Upper lobe of left lung (tissue), 6 donors: ENCODE results near the gene PNPLA5. TPM values are rescaled to one million over a fixed set of nuclear protein-coding genes. Genes with fewer than 3 reads are reported as not detected.

Experiments
- ATAC-seq, 2 donors: fragments of 200-7000 bp; cut with Tn5 transposase; one replicate each; pipeline ENCODE4 v1.9.1; 2022; ENCODE audit warnings: mild to moderate bottlenecking in 2 of 2, moderate library complexity in 2 of 2; ENCODE audit not compliant: low FRiP score in 2 of 2
- DNase-seq, 2 donors: peaks; one replicate each; pipeline ENCODE4 v3.0.0-alpha.2; 2019 to 2020
- H3K27ac ChIP-seq, 4 donors: fragments of 200-600 bp; sonication (generic); one replicate each; pipeline ENCODE4 v1.5.1; 2016 to 2019
- H3K27me3 ChIP-seq, 4 donors: fragments of 200-600 bp; sonication (generic); one replicate each; pipeline ENCODE4 v1.5.1; 2017 to 2019
- H3K36me3 ChIP-seq, 4 donors: fragments of 200-600 bp; sonication (generic); one replicate each; pipeline ENCODE4 v1.5.1; 2016 to 2019
- H3K4me1 ChIP-seq, 4 donors: fragments of 200-600 bp; sonication (generic); one replicate each; pipeline ENCODE4 v1.5.1; 2018 to 2019
- H3K4me3 ChIP-seq, 4 donors: fragments of 200-600 bp; sonication (generic); one replicate each; pipeline ENCODE4 v1.5.1; 2017 to 2019; ENCODE audit warnings: mild to moderate bottlenecking in 2 of 4, moderate library complexity in 1 of 4
- H3K9me3 ChIP-seq, 4 donors: fragments of 200-600 bp; sonication (generic); one replicate each; pipeline ENCODE4 v1.5.1; 2018 to 2019
- CTCF ChIP-seq, 6 experiments: fragments of 450-650 bp in 4 of 6; fragments of 200-600 bp in 2 of 6; sonication (generic) in 2 of 6; IDR thresholded peaks; one replicate each; pipeline ENCODE4 v1.5.1; 2016 to 2019; ENCODE audit warnings: antibody characterized with exemption in 6 of 6
- EP300 ChIP-seq, 4 donors: sonication (generic); formaldehyde crosslinking; IDR thresholded peaks; one replicate each; pipeline ENCODE4 v1.5.1; 2017; ENCODE audit warnings: antibody characterized with exemption in 4 of 4, control low read depth in 2 of 4
- POLR2A ChIP-seq, 4 donors: fragments of 450-650 bp; IDR thresholded peaks; one replicate each; pipeline ENCODE4 v1.5.1; 2016 to 2017; ENCODE audit warnings: antibody characterized with exemption in 4 of 4, mild to moderate bottlenecking in 2 of 4
- POLR2AphosphoS5 ChIP-seq, 2 donors: sonication (generic); formaldehyde crosslinking; IDR thresholded peaks; one replicate each; pipeline ENCODE4 v1.5.1; 2017; ENCODE audit warnings: antibody characterized with exemption in 2 of 2
- WGBS, 2 donors: methylation state at CpG; one replicate each; pipeline ENCODE4 v1.1.5; 2017 to 2018; 5-methylcytosine and 5-hydroxymethylcytosine counted together
- total RNA-seq, 6 donors: library from RNA; depleted of rRNA in 4 of 6; stranded (reverse); fragments of >200 nt in 4 of 6; gene quantifications; one replicate each; pipeline versions ENCODE4 v1.1.0 to v1.2.1, GENCODE V29; 2016 to 2021
- donor health status: DM: no; HTN: no; CAD: no; lungs with moderate emphysema.
- donor health status: DM: no; HTN: yes; CAD: no; lungs with severe emphysema.

The PNPLA5 gene
- total RNA-seq, 6 donors from 2014 or later: not detected

- H3K9me3 ChIP-seq: no peaks in the 10 kb centered on the region
- WGBS, 2 donors: 85 to 89% methylated on average over 11 to 13 of the region's 13 CpGs
- no peaks in the 10 kb centered on the region for H3K36me3 ChIP-seq
- DNase-seq: no peak
- no peak overlapping the region for H3K27ac ChIP-seq
- H3K27me3 ChIP-seq: no peaks in the 10 kb centered on the region
- peaks cover 0 to 2% (median 0%) of the 10 kb centered on the region in 4 donors for H3K4me1 ChIP-seq
- H3K4me3 ChIP-seq: no peak overlapping the region
- TF ChIP-seq EP300 (IDR thresholded peaks at IDR 0.05) (no peak), POLR2A (IDR thresholded peaks at IDR 0.05) (no peak), CTCF (IDR thresholded peaks at IDR 0.05) (no peak), POLR2AphosphoS5 (IDR thresholded peaks at IDR 0.05) (no peak)
- ATAC-seq: no peak
Observed at GRCh38 chr22:43835736-43836135, 56.1 kb downstream of the PNPLA5 start.

GRCh38 chr22:43835166-43835565, 56.6 kb downstream of the PNPLA5 start:
- H3K27ac ChIP-seq: no peak overlapping the region

GRCh38 chr22:43833286-43834240, 58.2 kb downstream of the PNPLA5 start:
- ATAC-seq: no peak
- 71 to 79% methylated on average over 20 to 34 of the region's 36 CpGs for WGBS, 2 donors
- no peak overlapping the region for H3K4me3 ChIP-seq
- no peak for DNase-seq
- H3K27ac ChIP-seq: no peak overlapping the region
- TF ChIP-seq POLR2AphosphoS5 (IDR thresholded peaks at IDR 0.05) (no peak), EP300 (IDR thresholded peaks at IDR 0.05) (no peak), CTCF (IDR thresholded peaks at IDR 0.05) (no peak), POLR2A (IDR thresholded peaks at IDR 0.05) (no peak)
- peaks cover 0 to 4% (median 1%) of the 10 kb centered on the region in 4 donors for H3K4me1 ChIP-seq
- H3K36me3 ChIP-seq: no peaks in the 10 kb centered on the region
- no peaks in the 10 kb centered on the region for H3K9me3 ChIP-seq
- no peaks in the 10 kb centered on the region for H3K27me3 ChIP-seq

More at GRCh38 chr22:43835166-43835565, 56.6 kb downstream of the PNPLA5 start:
- no peaks in the 10 kb centered on the region for H3K27me3 ChIP-seq
- H3K4me3 ChIP-seq: no peak overlapping the region
- no peaks in the 10 kb centered on the region for H3K36me3 ChIP-seq
- WGBS, 2 donors: 81% methylated on average over 12 of the region's 12 CpGs; no CpG with 5 or more reads in 1 of the 2 donors
- DNase-seq: no peak
- H3K9me3 ChIP-seq: no peaks in the 10 kb centered on the region
- no peak for ATAC-seq
- peaks cover 0 to 2% (median 0%) of the 10 kb centered on the region in 4 donors for H3K4me1 ChIP-seq
- TF ChIP-seq CTCF (IDR thresholded peaks at IDR 0.05): no peak
- TF ChIP-seq POLR2A (IDR thresholded peaks at IDR 0.05): no peak
- TF ChIP-seq EP300 (IDR thresholded peaks at IDR 0.05): no peak
- TF ChIP-seq POLR2AphosphoS5 (IDR thresholded peaks at IDR 0.05): no peak

- WGBS, 2 donors: 79 to 82% methylated on average over 5 to 14 of the region's 18 CpGs
- Histone ChIP-seq H3K4me3 (no peak overlapping the region), H3K36me3 (no peaks in the 10 kb centered on the region), H3K9me3 (no peaks in the 10 kb centered on the region), H3K27me3 (no peaks in the 10 kb centered on the region), H3K4me1 (peaks cover 0 to 4% (median 1%) of the 10 kb centered on the region in 4 donors), H3K27ac (no peak overlapping the region)
- ATAC-seq: no peak
- DNase-seq: no peak
- no peak for TF ChIP-seq EP300 (IDR thresholded peaks at IDR 0.05)
- no peak for TF ChIP-seq POLR2AphosphoS5 (IDR thresholded peaks at IDR 0.05)
- TF ChIP-seq POLR2A (IDR thresholded peaks at IDR 0.05): no peak
- no peak for TF ChIP-seq CTCF (IDR thresholded peaks at IDR 0.05)
Observed at GRCh38 chr22:43832393-43833265, 59.2 kb downstream of the PNPLA5 start.
